ENCODE measurements around the gene TMEM185B.

DNA sequence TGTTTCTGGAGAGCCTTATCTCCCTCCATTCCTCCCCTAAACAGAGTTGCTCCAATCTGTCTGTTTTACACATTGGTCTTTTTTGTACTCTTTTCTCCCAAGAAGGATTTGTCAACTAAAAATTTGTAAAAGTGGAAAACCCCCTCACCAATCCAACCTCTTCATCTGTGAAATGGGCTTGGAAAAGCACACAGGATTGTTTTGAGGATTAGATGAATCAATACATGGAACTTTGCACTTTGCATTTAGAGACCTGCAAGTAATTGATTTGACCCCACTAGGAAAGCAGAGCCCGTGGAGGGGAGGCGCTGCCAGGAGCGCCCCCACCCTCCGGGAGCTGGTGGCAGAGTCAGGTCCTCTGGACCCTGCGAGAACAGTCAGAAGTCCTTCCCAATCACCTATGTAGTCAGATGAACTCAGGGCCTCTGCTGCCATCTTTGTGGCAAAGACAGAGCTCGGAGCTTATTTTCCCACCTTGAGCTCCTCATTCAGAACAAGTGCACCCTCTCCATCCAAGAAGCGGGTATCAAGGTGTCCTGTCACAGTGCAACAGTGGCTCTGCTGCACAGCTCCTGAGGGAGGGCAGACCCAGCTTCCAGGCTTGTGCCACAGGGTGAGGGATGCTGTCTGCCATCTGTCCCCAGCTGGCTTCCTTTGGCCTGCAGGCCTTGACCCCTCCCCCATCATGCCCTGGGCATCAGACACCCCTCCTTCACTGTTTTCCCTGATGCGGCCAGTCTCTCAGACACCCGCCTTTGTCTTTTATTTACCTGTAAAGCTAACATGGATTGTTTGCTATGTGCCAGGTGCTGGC is 1.7 kb upstream of the TMEM185B start:
- TF ChIP-seq, protein P1, sequence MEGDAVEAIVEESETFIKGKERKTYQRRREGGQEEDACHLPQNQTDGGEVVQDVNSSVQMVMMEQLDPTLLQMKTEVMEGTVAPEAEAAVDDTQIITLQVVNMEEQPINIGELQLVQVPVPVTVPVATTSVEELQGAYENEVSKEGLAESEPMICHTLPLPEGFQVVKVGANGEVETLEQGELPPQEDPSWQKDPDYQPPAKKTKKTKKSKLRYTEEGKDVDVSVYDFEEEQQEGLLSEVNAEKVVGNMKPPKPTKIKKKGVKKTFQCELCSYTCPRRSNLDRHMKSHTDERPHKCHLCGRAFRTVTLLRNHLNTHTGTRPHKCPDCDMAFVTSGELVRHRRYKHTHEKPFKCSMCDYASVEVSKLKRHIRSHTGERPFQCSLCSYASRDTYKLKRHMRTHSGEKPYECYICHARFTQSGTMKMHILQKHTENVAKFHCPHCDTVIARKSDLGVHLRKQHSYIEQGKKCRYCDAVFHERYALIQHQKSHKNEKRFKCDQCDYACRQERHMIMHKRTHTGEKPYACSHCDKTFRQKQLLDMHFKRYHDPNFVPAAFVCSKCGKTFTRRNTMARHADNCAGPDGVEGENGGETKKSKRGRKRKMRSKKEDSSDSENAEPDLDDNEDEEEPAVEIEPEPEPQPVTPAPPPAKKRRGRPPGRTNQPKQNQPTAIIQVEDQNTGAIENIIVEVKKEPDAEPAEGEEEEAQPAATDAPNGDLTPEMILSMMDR (IDR thresholded peaks at IDR 0.05), result no peak
- no peak for TF ChIP-seq POLR2A (IDR thresholded peaks at IDR 0.05)

Measured in suprapubic skin (tissue), 3 donors.